Epithelial cell of prostate (primary cell): ENCODE results near the gene GATA6.

Experiments used
- DNase-seq: peaks from one replicate; pipeline ENCODE4 v3.0.0-alpha.2; 2011; ENCODE audit warnings: low read depth, low spot score
- H3K27ac ChIP-seq: fragments of 450-650 bp; 2 replicates; pipeline ENCODE4 v1.5.1; 2017; ENCODE audit warnings: mild to moderate bottlenecking

The GATA6 gene

GRCh38 chr18:22169011-22169888 is at the start of gene GATA6:
TSS of gene GATA6 (plus strand) at chr18:22169589. CDS start at chr18:22171145, 1,556 bp downstream.
- peak; percentile 59 for DNase-seq
- H3K27ac ChIP-seq = peak within 1 kb of the TSS; percentile 60

DNA sequence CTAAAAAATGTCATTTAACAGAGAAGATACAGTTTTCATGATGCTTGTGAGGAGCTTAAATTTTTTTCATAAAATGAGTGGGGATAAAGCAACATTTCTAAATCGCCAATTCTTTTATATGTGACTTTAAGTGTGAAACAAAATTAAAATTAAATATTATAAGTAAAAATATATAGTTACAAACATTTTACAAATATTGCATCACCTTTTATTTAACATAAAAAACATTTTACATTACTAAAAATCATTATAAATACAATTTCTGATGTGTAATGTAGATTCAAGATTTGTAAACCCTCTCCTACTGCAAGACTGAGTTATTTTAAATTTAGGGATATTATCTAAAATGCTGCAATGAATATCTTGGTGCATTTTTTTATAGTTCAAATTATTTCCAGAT is 44.4 kb upstream of the GATA6 start:
- no peak overlapping the region for H3K27ac ChIP-seq
- no peak for DNase-seq

GRCh38 chr18:22128954-22129353 is 40.4 kb upstream of the GATA6 start:
- H3K27ac ChIP-seq = no peak overlapping the region
- DNase-seq = no peak

GRCh38 chr18:22129778-22130177 is 39.6 kb upstream of the GATA6 start:
- H3K27ac ChIP-seq = no peak overlapping the region
- DNase-seq = no peak

DNA sequence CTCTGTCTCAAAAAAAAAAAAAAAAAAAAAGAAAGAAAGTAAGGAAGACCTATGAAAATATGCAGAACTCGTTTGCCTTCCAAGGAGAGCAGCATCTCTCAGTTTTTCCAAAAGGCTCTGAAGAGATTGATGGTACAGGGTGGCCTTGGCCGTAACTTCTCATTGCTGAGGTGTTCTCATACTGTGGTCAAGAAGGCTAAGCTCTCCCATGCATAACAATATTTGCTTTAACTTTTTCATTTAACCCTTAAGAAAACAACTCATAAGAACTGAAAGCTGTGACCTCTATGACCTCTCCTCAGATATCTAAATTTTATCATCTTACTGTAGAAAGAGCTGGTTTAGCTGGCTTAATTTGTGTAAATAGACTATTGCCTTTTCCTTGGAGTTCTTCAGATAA is 37.1 kb upstream of the GATA6 start:
- DNase-seq = no peak
- H3K27ac ChIP-seq = no peak overlapping the region

GRCh38 chr18:22132763-22133162 is 36.6 kb upstream of the GATA6 start:
- DNase-seq = no peak
- no peak overlapping the region for H3K27ac ChIP-seq

DNA sequence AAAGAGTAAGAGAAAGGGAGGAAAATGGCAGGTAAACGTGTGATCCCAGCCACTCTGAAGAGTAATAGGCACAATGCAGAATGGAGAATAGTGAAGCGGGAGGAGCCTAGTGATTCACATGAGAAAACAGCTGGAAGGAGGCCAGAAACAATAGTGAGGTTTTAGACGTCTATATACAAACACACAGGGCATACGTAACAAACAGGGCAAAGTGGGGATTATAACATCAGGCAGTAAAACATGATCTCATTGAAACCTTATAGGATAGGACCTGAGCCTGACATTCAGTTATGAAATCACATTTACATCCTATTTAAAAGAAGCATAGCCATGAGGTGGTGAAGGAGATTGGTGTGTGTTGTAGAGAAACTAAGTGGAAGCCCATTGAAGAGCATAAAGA is 33.0 kb upstream of the GATA6 start:
- H3K27ac ChIP-seq = no peak overlapping the region
- DNase-seq = peak; percentile 48

- DNase-seq = no peak
- no peak overlapping the region for H3K27ac ChIP-seq
Measured at GRCh38 chr18:22141211-22141610, 28.2 kb upstream of the GATA6 start.

DNA sequence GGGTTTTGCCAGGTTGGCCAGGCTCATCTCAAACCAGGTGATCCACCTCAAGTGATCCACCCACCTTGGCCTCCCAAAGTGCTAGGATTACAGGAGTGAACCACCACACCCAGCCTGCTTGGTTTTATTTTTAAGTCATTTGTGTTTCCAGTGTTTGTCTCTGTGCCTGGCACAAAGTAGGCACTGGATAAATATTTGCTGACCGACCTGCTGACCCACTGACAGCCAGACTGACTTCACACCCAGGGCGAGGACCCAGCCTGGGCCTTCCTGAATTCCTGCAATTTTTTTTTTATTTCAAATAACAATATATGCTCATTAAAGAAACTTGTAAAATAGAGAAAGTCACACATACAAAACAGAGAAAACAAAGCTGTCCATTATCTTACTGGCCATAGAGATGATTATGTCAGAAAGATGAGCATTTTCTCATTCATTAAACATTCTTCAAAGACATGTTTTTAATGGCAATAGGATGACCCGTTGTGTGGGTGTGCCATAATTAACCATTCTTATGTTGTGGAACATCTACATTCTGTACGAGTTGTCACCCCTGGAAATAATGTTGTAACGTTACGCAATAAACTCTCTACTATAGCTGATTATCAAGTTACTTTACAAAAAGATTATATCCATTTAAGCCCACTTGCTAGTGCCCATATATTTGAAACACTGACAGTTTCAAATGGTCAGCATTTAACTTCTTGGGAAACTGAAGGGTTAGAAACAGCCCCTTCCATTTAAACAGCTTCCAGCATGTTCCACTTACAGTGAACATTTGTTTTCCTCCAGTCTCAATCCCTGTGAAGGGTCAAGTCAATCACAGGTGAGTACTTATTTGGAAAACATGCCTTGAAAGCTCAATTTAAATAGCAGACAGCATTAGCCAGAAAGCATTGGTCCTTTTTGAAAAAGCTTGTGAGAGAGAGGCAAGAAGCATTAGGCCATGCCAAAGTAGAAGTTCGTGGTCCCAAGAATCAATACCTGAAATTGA is 25.7 kb upstream of the GATA6 start:
- H3K27ac ChIP-seq = no peak overlapping the region
- DNase-seq = no peak

DNA sequence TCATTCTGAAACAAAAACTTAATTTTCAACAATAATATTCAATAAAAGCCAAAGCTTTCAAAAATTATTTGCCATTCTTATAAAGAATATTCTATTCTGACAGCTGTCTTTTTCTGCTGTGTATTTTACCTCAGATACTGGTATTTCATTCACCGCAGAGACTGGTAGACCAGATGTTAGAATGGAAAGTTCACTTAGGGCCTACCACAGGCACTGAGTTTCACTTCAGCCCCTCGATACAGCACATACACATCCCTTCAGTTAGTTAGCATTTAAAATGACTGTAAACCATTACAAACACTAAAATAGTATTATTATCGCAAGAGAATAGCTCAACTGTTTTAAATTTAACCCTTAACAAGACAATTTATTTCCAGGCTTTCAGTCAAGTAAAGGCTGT is 24.2 kb upstream of the GATA6 start:
- DNase-seq = no peak
- no peak overlapping the region for H3K27ac ChIP-seq

GRCh38 chr18:22149710-22150109 is 19.7 kb upstream of the GATA6 start:
- no peak overlapping the region for H3K27ac ChIP-seq
- DNase-seq = no peak

- H3K27ac ChIP-seq = no peak overlapping the region
- no peak for DNase-seq
Measured at GRCh38 chr18:22152093-22152492, 17.3 kb upstream of the GATA6 start.

- no peak overlapping the region for H3K27ac ChIP-seq
- DNase-seq = no peak
Measured at GRCh38 chr18:22153428-22153827, 16.0 kb upstream of the GATA6 start.

- no peak for DNase-seq
Measured at GRCh38 chr18:22155584-22155983, 13.8 kb upstream of the GATA6 start.

GRCh38 chr18:22159014-22159413 is 10.4 kb upstream of the GATA6 start:
- H3K27ac ChIP-seq = no peak overlapping the region
- DNase-seq = no peak

More at GRCh38 chr18:22155584-22155983, 13.8 kb upstream of the GATA6 start:
- no peak overlapping the region for H3K27ac ChIP-seq

- DNase-seq = no peak
- H3K27ac ChIP-seq = no peak overlapping the region
Measured at GRCh38 chr18:22161090-22161489, 8.3 kb upstream of the GATA6 start.

DNA sequence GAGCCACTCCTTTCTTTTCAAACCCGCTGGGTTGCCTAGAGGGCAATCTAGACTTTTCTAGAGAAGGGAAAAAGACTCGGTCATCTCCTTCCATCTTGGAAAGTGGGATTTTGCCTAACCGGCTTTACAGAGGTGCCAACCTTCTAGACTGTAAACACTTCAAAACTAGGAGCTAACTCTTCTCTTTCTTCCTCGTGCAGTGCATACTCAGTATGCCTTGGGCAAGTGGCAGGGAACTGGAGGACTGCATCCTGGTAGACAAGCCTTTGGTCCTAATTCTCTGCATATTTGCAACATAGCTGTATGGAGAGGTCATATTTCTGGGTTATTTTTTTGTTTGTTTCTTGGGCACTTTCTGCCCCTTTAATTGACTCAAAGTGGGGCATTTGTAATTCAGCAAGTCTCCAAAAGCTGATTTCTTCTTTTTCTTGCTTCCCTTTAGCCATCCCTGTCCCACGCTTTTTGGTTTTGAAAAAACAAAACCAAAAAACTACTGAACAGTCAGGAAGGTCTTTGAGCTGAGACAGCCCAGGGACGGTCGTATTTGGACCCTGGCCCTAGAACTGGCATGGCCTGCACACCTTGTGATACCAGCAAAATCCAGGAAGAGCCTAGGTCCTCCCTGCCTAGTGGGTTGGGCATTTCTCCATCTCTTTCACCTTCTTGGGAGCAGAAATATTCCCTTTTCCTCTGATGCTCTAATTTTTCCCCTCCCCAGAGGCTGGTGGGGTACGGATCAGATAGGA is 5.8 kb upstream of the GATA6 start:
- no peak for DNase-seq

DNA sequence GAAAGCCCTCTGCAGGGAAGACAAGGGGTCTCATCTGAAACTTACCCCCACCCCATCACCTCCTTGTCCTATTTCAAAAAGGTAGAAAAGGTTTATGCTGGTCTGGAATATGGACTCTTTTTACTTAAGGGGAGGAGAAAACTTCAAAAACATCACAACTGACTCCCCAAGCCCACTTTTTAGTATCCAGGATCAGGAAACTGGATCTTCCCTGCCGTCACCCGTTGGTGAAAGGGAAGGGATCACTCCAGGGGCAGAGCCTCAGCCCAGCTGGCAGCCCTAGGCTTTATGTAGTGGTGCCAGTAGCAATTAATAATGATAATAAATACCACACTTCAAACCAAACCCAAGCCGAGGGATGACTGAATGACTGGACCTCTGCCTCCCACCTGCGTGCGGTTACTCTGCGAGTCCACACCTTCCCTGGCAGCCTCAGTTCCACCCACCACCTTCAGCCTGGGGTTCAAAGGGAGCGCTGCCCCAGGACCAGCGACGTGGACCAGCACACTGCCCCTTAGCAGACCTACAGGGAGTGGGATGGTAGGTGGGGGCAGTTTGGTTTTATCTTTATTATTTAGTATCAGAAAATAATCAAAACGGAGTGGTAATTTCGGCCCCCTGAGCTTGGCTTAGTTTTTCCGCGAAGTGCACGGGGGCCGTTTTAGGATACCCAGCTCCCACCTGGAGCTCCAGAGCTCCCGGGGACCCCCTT is 4.9 kb upstream of the GATA6 start:
- H3K27ac ChIP-seq = no peak overlapping the region
- DNase-seq = no peak

More for the DNA sequence above, 5.8 kb upstream of the GATA6 start:
- no peak overlapping the region for H3K27ac ChIP-seq

DNA sequence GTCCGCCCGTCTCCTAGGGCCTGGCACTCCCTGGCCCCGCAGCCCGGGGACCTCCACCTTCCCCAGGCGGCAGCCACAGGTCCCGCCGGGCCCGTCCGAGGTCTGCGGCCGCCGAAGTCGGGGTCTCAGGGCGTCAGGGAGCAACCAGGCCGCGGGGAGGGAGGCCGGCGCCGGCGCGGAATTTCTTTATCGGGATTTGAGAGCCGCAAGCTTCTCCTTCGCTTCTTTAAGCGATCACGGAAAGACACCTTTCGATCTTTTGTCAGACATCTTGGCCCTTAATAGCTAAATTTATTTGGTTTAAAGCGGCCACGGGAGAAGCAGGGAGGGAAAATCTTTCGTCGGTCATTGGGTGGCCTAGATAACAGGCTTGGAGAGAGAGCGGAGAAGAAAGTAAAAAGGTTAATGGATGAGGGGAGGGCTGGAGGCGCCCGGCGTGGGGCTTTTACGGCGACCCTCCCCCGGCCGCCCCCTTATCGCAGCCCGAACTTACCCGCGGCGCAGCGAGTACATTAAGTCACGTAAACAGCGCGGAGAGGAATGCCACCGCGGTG is 4.3 kb upstream of the GATA6 start:
- no peak overlapping the region for H3K27ac ChIP-seq
- no peak for DNase-seq
